Upper lobe of left lung (tissue), 6 donors: ENCODE results near the gene TTR. TPM values are rescaled to one million over a fixed set of nuclear protein-coding genes. Genes with fewer than 3 reads are reported as not detected.

Experiments
- ATAC-seq, 2 donors: fragments of 200-7000 bp; cut with Tn5 transposase; one replicate each; pipeline ENCODE4 v1.9.1; 2022; ENCODE audit warnings: mild to moderate bottlenecking in 2 of 2, moderate library complexity in 2 of 2; ENCODE audit not compliant: low FRiP score in 2 of 2
- DNase-seq, 2 donors: peaks; one replicate each; pipeline ENCODE4 v3.0.0-alpha.2; 2019 to 2020
- H3K27ac ChIP-seq, 4 donors: fragments of 200-600 bp; sonication (generic); one replicate each; pipeline ENCODE4 v1.5.1; 2016 to 2019
- H3K27me3 ChIP-seq, 4 donors: fragments of 200-600 bp; sonication (generic); one replicate each; pipeline ENCODE4 v1.5.1; 2017 to 2019
- H3K36me3 ChIP-seq, 4 donors: fragments of 200-600 bp; sonication (generic); one replicate each; pipeline ENCODE4 v1.5.1; 2016 to 2019
- H3K4me1 ChIP-seq, 4 donors: fragments of 200-600 bp; sonication (generic); one replicate each; pipeline ENCODE4 v1.5.1; 2018 to 2019
- H3K4me3 ChIP-seq, 4 donors: fragments of 200-600 bp; sonication (generic); one replicate each; pipeline ENCODE4 v1.5.1; 2017 to 2019; ENCODE audit warnings: mild to moderate bottlenecking in 2 of 4, moderate library complexity in 1 of 4
- H3K9me3 ChIP-seq, 4 donors: fragments of 200-600 bp; sonication (generic); one replicate each; pipeline ENCODE4 v1.5.1; 2018 to 2019
- EP300 ChIP-seq, 4 donors: sonication (generic); formaldehyde crosslinking; IDR thresholded peaks; one replicate each; pipeline ENCODE4 v1.5.1; 2017; ENCODE audit warnings: antibody characterized with exemption in 4 of 4, control low read depth in 2 of 4
- POLR2A ChIP-seq, 4 donors: fragments of 450-650 bp; IDR thresholded peaks; one replicate each; pipeline ENCODE4 v1.5.1; 2016 to 2017; ENCODE audit warnings: antibody characterized with exemption in 4 of 4, mild to moderate bottlenecking in 2 of 4
- POLR2AphosphoS5 ChIP-seq, 2 donors: sonication (generic); formaldehyde crosslinking; IDR thresholded peaks; one replicate each; pipeline ENCODE4 v1.5.1; 2017; ENCODE audit warnings: antibody characterized with exemption in 2 of 2
- WGBS, 2 donors: methylation state at CpG; one replicate each; pipeline ENCODE4 v1.1.5; 2017 to 2018; 5-methylcytosine and 5-hydroxymethylcytosine counted together
- total RNA-seq, 6 donors: library from RNA; depleted of rRNA in 4 of 6; stranded (reverse); fragments of >200 nt in 4 of 6; gene quantifications; one replicate each; pipeline versions ENCODE4 v1.1.0 to v1.2.1, GENCODE V29; 2016 to 2021
- TF ChIP-seq, protein P1 (sequence below), 6 experiments: fragments of 450-650 bp in 4 of 6; fragments of 200-600 bp in 2 of 6; sonication (generic) in 2 of 6; IDR thresholded peaks; one replicate each; pipeline ENCODE4 v1.5.1; 2016 to 2019; ENCODE audit warnings: antibody characterized with exemption in 6 of 6
- donor health status: DM: no; HTN: no; CAD: no; lungs with moderate emphysema.
- donor health status: DM: no; HTN: yes; CAD: no; lungs with severe emphysema.

TTR gene
- total RNA-seq = 1 to 10 TPM in 1 of 6 donors, under 1 TPM in 1, not detected in 4; 0.86 to 2.4 TPM

DNA sequence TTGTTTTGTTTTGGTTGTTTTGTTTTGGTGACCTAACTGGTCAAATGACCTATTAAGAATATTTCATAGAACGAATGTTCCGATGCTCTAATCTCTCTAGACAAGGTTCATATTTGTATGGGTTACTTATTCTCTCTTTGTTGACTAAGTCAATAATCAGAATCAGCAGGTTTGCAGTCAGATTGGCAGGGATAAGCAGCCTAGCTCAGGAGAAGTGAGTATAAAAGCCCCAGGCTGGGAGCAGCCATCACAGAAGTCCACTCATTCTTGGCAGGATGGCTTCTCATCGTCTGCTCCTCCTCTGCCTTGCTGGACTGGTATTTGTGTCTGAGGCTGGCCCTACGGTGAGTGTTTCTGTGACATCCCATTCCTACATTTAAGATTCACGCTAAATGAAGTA lies at the start of gene TTR:
TTR (plus strand) TSS at position 250 of the 400 bp plus-strand sequence; CDS start at position 276, 26 bp downstream.
- Histone ChIP-seq H3K9me3 (no peaks in the 10 kb centered on the region), H3K4me1 (no peaks in the 10 kb centered on the region), H3K27me3 (no peaks in the 10 kb centered on the region), H3K27ac (no peak within 1 kb of the TSS), H3K36me3 (no peaks in the 10 kb centered on the region), H3K4me3 (no peak within 1 kb of the TSS)
- DNase-seq (no peak), ATAC-seq (no peak)
- WGBS, 2 donors = 56 to 69% methylated on average over 5 of the region's 5 CpGs
- TF ChIP-seq POLR2A (IDR thresholded peaks at IDR 0.05) (no peak), EP300 (IDR thresholded peaks at IDR 0.05) (no peak), POLR2AphosphoS5 (IDR thresholded peaks at IDR 0.05) (no peak)
- TF ChIP-seq, protein P1, sequence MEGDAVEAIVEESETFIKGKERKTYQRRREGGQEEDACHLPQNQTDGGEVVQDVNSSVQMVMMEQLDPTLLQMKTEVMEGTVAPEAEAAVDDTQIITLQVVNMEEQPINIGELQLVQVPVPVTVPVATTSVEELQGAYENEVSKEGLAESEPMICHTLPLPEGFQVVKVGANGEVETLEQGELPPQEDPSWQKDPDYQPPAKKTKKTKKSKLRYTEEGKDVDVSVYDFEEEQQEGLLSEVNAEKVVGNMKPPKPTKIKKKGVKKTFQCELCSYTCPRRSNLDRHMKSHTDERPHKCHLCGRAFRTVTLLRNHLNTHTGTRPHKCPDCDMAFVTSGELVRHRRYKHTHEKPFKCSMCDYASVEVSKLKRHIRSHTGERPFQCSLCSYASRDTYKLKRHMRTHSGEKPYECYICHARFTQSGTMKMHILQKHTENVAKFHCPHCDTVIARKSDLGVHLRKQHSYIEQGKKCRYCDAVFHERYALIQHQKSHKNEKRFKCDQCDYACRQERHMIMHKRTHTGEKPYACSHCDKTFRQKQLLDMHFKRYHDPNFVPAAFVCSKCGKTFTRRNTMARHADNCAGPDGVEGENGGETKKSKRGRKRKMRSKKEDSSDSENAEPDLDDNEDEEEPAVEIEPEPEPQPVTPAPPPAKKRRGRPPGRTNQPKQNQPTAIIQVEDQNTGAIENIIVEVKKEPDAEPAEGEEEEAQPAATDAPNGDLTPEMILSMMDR (IDR thresholded peaks at IDR 0.05) = no peak

DNA sequence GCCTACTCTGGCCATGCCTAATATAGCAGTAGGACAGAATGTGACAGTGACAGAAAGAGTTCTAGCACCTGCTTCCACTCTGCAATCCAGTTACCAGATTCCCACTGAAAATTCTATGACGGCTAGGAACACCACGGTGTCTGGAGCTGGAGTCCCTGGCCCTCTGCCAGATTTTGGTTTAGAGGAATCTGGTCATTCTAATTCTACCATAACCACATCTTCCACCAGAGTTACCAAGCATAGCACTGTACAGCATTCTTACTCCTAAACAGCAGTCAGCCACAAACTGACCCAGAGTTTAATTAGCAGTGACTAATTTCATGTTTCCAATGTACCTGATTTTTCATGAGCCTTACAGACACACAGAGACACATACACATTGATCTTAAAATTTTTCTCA lies 45.2 kb upstream of the TTR start:
- DNase-seq (no peak), ATAC-seq (no peak)
- no peak overlapping the region for H3K27ac ChIP-seq
- no peaks in the 10 kb centered on the region for H3K4me1 ChIP-seq
- H3K36me3 ChIP-seq = no peaks in the 10 kb centered on the region
- WGBS, 2 donors = 83 to 92% methylated on average over 2 of the region's 2 CpGs
- no peak for TF ChIP-seq EP300 (IDR thresholded peaks at IDR 0.05)
- TF ChIP-seq, protein P1 (IDR thresholded peaks at IDR 0.05) = no peak
- TF ChIP-seq POLR2AphosphoS5 (IDR thresholded peaks at IDR 0.05) = no peak
- H3K27me3 ChIP-seq = no peaks in the 10 kb centered on the region
- no peaks in the 10 kb centered on the region for H3K9me3 ChIP-seq
- H3K4me3 ChIP-seq = no peak overlapping the region

DNA sequence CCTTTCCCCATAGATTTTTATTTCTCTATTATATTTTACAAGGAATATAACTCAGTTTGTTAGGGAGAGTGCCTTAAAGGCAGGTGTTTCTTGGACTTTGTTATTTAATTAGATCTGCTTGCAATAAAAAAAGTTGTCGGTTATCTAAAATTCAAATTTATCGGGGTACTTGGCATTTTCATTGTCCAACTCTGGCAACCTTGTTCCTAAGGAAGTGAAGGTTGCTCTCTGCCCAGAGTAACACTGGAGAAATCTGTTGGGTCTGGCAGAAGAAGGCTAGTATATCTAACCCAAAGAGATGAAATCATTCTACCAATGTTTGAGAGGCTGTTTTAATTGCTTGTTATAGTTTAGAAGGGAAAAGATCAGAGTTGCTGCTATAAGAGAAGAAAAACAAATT lies 42.8 kb upstream of the TTR start:
- no peaks in the 10 kb centered on the region for H3K27me3 ChIP-seq
- TF ChIP-seq POLR2AphosphoS5 (IDR thresholded peaks at IDR 0.05) (no peak), POLR2A (IDR thresholded peaks at IDR 0.05) (no peak), EP300 (IDR thresholded peaks at IDR 0.05) (no peak)
- no peak overlapping the region for H3K4me3 ChIP-seq
- 95 to 97% methylated on average over 2 of the region's 2 CpGs for WGBS, 2 donors
- DNase-seq (no peak), ATAC-seq (no peak)
- no peaks in the 10 kb centered on the region for H3K9me3 ChIP-seq
- no peak overlapping the region for H3K27ac ChIP-seq
- H3K36me3 ChIP-seq = no peaks in the 10 kb centered on the region
- H3K4me1 ChIP-seq = no peaks in the 10 kb centered on the region

DNA sequence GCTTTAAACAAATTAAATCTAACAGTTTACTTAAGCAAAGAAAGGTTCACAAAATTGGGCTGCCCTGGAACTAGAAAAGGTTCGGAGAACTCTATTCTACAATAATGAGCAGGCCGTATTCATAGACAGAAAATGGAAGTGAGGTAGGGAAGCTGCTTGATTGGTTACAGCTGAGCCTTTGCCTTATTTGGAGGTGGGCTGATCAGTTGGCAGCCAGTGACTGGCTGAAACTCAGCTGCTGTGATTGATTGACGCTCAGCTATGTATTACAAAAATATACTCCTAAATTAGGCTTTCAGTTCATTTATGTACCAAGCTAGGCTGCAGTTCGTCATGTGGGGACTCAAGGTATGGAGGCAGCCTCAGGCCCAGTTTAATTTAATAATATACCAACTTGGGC lies 42.3 kb upstream of the TTR start:
- no peak overlapping the region for H3K27ac ChIP-seq
- H3K36me3 ChIP-seq = no peaks in the 10 kb centered on the region
- TF ChIP-seq EP300 (IDR thresholded peaks at IDR 0.05) = no peak
- no peaks in the 10 kb centered on the region for H3K27me3 ChIP-seq
- H3K9me3 ChIP-seq = no peaks in the 10 kb centered on the region
- H3K4me3 ChIP-seq = no peak overlapping the region
- WGBS, 2 donors = 89 to 95% methylated on average over 4 of the region's 4 CpGs
- ATAC-seq (no peak), DNase-seq (no peak)
- no peaks in the 10 kb centered on the region for H3K4me1 ChIP-seq

DNA sequence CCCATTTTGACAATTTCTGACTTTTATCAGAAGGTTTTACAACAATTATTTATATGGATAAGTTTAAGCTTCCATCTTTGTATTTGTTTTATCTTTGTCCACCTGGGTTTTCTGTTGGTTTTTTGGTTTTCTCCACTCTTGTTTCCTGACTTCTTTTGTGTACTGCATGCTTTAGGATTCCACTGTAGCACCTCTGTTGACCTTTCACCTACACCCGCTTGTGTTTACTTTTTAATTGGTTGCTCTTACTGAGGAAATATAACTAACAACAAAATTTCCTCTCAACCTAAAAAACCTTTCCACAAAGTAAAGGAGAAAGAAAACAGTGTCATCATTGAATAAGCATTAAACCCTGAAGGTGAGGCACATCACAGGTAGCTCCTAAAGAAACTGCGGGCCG lies 39.8 kb upstream of the TTR start:
- 72 to 83% methylated on average over 3 of the region's 3 CpGs for WGBS, 2 donors
- ATAC-seq (no peak), DNase-seq (no peak)
- Histone ChIP-seq H3K36me3 (no peaks in the 10 kb centered on the region), H3K27ac (no peak overlapping the region), H3K27me3 (no peaks in the 10 kb centered on the region), H3K4me1 (peaks cover 0 to 3% (median 0%) of the 10 kb centered on the region in 4 donors), H3K9me3 (no peaks in the 10 kb centered on the region), H3K4me3 (no peak overlapping the region)
- TF ChIP-seq, protein P1 (IDR thresholded peaks at IDR 0.05) = no peak
- TF ChIP-seq POLR2AphosphoS5 (IDR thresholded peaks at IDR 0.05) (no peak), EP300 (IDR thresholded peaks at IDR 0.05) (no peak), POLR2A (IDR thresholded peaks at IDR 0.05) (no peak)

DNA sequence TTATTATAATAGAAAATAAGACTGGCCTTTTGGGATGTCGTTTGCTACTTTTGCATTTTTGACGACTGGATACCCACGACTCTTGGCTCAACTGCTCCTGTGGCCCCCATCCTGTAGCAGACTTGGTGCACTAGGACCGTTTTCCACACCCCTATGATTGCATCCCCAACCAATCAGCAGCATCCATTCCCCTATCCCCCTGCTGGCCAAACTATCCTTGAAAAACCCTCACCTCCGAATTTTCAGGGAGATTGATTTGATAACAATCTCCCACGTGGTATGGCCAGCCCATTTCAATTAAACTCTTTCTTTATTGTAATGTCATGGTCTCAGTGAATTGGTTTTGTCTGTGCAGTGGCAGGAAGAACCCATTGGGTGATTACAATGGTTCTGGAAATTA lies 37.9 kb upstream of the TTR start:
- Histone ChIP-seq H3K36me3 (no peaks in the 10 kb centered on the region), H3K9me3 (no peaks in the 10 kb centered on the region), H3K4me1 (peaks cover 0 to 3% (median 0%) of the 10 kb centered on the region in 4 donors), H3K27me3 (no peaks in the 10 kb centered on the region), H3K4me3 (no peak overlapping the region), H3K27ac (no peak overlapping the region)
- no peak for DNase-seq
- ATAC-seq = no peak
- WGBS, 2 donors = 43 to 49% methylated on average over 6 of the region's 6 CpGs
- TF ChIP-seq POLR2A (IDR thresholded peaks at IDR 0.05) = no peak
- TF ChIP-seq, protein P1 (IDR thresholded peaks at IDR 0.05) = no peak
